Raji (cell line): ENCODE data around the gene TTC7B.

Experiments used
- POLR2A ChIP-seq: IDR thresholded peaks from 2 replicates; pipeline ENCODE4 v1.6.1; 2011; ENCODE audit warnings: low read depth, low read length, control low read depth; ENCODE audit not compliant: insufficient read depth

TTC7B gene

DNA sequence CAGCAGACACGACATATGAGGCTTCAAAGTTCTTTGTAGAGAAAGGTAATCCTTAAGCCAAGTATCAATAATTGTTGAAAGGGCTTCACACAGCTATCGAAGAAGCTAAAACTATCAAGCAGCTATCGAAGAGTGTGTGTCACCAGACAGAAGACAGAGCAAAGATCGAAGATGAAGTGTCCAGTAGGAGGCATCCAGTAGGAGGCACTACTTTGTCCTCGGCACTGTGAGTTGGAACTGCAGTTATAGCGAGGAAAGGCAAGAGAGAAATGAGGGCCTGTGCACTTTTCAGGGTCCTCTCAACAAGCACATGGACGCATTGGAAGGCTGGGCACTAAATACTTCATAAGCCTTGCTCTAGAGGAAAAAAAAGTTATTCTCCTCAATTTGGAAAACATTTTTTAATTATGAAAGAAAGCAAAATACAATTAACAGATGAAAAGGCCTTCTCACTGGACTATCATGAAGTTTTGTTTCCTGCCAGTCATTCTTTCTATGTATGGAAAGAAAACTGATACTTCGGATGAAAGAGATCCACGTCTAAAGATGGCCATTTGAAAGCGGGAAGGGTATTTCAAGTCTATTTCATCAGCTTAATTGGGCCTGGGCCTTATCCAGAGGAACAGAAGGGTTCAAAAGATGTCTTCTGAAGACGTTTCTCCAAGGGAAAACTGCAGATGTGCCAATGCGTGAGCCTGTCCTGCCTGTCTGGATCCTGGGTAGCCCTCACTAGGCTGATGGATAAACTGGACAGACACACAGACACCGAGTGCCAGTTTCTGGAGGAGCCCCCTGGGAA, 244.9 kb downstream of the TTC7B start:
- TF ChIP-seq POLR2A = no peak

- TF ChIP-seq POLR2A = no peak
These were observed 245.8 kb downstream of the TTC7B start for GRCh38 chr14:90570461-90570860.

- TF ChIP-seq POLR2A = no peak
These were observed 246.4 kb downstream of the TTC7B start for GRCh38 chr14:90569606-90570387.

DNA sequence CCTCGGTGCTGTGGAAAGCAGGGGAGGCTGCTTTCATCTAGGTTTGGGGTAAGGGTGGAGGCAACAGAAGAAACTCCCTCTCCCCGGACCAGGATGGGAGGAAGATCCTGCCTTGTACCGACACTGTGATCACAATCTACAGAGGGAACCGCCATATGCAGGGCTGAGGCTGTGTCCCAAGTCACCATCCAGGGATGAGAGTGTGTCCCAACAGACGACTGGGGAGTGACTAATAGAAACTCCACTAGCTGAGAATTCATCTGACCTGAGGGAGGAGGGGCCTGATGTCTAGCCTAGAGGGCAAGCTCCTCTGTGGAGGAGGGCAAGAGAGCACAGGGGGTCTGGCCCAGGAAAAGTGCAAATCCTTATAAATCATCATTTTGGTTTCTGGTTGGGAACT, 247.0 kb downstream of the TTC7B start:
- TF ChIP-seq POLR2A = no peak

- no peak for TF ChIP-seq POLR2A
These were observed 247.8 kb downstream of the TTC7B start for GRCh38 chr14:90568405-90568804.

GRCh38 chr14:90567991-90568390, 248.2 kb downstream of the TTC7B start:
- TF ChIP-seq POLR2A = no peak

DNA sequence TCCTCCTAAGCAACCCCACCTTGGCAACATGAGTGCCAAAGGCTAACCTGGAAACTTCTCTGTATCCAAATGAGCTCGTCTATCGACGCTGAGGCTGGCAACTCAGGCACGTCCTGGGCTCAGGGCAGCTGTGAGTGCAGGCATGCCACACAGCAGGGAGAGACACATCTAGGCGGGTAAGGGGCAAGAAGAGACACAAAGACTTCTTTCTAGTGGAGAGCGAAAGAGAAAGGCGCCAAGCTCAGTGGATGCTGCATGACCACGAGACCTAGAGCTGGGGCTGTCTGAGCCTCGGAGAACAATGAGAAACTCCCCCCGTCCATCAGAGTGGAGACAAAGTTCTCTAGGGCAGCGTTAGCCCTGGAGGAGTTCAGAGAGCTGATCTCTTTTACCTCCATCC, 249.0 kb downstream of the TTC7B start:
- no peak for TF ChIP-seq POLR2A

DNA sequence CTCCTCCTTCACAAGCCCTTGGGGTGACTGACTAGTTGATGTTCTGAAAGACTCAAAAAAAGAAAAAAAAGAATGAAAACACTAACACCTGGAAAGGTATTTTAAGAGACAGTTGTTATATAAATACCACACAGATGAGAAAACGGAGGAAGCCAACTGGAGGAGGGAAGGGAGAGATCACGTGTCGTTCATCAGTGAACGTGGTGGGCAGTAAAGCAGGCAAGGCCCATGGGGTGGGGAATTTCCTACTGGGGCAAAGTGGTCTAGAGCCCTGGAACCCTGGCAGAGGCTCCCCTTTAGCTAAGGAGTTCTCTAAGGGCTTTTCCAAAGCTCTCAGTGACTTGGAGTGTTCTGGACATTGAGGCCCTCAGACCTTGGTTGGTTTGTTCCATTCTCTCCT, 249.7 kb downstream of the TTC7B start:
- TF ChIP-seq POLR2A = no peak

DNA sequence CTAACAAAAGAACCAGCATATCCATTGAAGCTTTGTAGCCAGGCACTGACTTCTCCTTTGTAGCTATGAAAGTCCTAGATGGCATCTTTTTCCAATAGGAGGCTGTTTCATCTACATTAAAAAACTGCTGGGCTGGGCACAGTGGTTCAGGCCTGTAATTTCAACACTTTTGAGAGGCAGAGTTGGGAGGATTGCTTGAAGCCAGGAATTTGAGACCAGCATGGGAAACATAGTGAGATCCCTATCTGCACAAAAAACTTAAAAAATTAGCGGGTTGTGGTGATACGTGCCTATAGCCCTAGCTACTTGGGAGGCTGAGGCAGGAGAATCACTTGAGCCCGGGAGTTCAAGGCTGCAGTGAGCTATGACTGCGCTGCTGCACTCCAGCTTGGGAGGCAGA, 251.7 kb downstream of the TTC7B start:
- TF ChIP-seq POLR2A = no peak

DNA sequence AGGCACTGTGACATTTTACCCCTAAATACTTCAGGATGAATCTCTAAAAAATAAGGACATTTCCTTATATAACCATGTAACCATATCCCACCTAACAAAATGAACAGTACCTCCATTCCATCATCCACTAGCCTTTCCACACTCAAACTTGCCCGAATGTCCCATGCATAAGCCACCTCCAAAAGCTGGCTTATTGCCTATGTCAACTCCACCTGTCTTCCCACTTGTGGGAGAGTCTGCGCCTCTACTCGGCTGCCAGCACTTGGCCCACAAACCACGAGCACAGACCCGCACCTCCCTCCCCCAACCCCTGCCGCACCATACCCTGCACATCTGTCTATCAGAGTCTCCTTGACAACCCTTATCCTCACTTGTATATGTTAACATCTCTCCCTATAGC, 253.6 kb downstream of the TTC7B start:
- no peak for TF ChIP-seq POLR2A

GRCh38 chr14:90561920-90562319, 254.3 kb downstream of the TTC7B start:
- no peak for TF ChIP-seq POLR2A

GRCh38 chr14:90560991-90561390, 255.2 kb downstream of the TTC7B start:
- TF ChIP-seq POLR2A = no peak

DNA sequence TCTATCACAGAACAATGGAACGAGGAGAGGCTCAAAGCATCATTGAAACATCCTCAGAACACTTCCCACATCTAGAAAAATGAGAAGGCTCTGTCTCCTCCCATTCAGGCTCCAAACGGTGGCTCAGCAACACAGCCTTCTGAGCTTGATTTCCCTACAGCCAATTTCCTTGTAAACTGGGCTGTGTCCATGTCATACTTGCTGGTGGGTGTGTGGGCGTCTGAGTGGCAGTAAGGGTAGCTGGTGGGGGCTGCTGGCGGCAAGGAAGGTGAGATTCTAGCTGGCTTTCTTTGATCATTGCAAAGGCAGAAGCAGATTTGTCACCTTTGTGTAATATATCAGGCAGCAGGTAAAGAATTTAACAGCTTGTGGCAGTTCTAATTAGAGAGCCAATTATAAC, 255.7 kb downstream of the TTC7B start:
- TF ChIP-seq POLR2A = no peak

- TF ChIP-seq POLR2A = no peak
These were observed 256.3 kb downstream of the TTC7B start for GRCh38 chr14:90559811-90560492.

GRCh38 chr14:90558983-90559590, 257.1 kb downstream of the TTC7B start:
- TF ChIP-seq POLR2A = no peak
